ENCODE results near the gene ZBTB49. TPM values are rescaled to one million over a fixed set of nuclear protein-coding genes. Genes with fewer than 3 reads are reported as not detected.

The ZBTB49 gene
- total RNA-seq, 1 donor from 2014 or later = 8.4 TPM

GRCh38 chr4:4271912-4272311 lies 18.1 kb upstream of the ZBTB49 start:
- no peak for TF ChIP-seq CTCF (IDR thresholded peaks at IDR 0.05; ENCODE audit: unreplicated experiment)
- Mint-ChIP-seq H3K9me3 (no peaks in the 10 kb centered on the region), H3K36me3 (peaks cover 27% of the 10 kb centered on the region), H3K27me3 (ENCODE audit: low read depth) (no peaks in the 10 kb centered on the region), H3K4me3 (no peak overlapping the region), H3K4me1 (no peaks in the 10 kb centered on the region), H3K27ac (no peak overlapping the region)
- no peak for DNase-seq (ENCODE audit: low spot score in 2 of 2, unreplicated experiment in 2 of 2)

- H3K27me3 Mint-ChIP-seq (ENCODE audit: low read depth) = no peaks in the 10 kb centered on the region
- no peak for TF ChIP-seq CTCF (IDR thresholded peaks at IDR 0.05; ENCODE audit: unreplicated experiment)
- H3K4me1 Mint-ChIP-seq = no peaks in the 10 kb centered on the region
- DNase-seq (ENCODE audit: low spot score in 2 of 2, unreplicated experiment in 2 of 2) = no peak
- H3K27ac Mint-ChIP-seq = no peak overlapping the region
- H3K9me3 Mint-ChIP-seq = no peaks in the 10 kb centered on the region
- H3K4me3 Mint-ChIP-seq = no peak overlapping the region
- H3K36me3 Mint-ChIP-seq = peaks cover 27% of the 10 kb centered on the region
Measured at GRCh38 chr4:4274226-4274625, 15.8 kb upstream of the ZBTB49 start.

GRCh38 chr4:4277531-4277930 lies 12.5 kb upstream of the ZBTB49 start:
- H3K4me3 Mint-ChIP-seq = no peak overlapping the region
- H3K27ac Mint-ChIP-seq = no peak overlapping the region
- TF ChIP-seq CTCF (IDR thresholded peaks at IDR 0.05; ENCODE audit: unreplicated experiment) = no peak
- no peaks in the 10 kb centered on the region for H3K9me3 Mint-ChIP-seq
- H3K27me3 Mint-ChIP-seq (ENCODE audit: low read depth) = no peaks in the 10 kb centered on the region
- peaks cover 35% of the 10 kb centered on the region for H3K36me3 Mint-ChIP-seq
- no peak for DNase-seq (ENCODE audit: low spot score in 2 of 2, unreplicated experiment in 2 of 2)
- H3K4me1 Mint-ChIP-seq = no peaks in the 10 kb centered on the region

- no peaks in the 10 kb centered on the region for H3K9me3 Mint-ChIP-seq
- no peaks in the 10 kb centered on the region for H3K27me3 Mint-ChIP-seq (ENCODE audit: low read depth)
- DNase-seq (ENCODE audit: low spot score in 2 of 2, unreplicated experiment in 2 of 2) = no peak
- H3K27ac Mint-ChIP-seq = no peak overlapping the region
- no peak for TF ChIP-seq CTCF (IDR thresholded peaks at IDR 0.05; ENCODE audit: unreplicated experiment)
- H3K4me3 Mint-ChIP-seq = no peak overlapping the region
- H3K4me1 Mint-ChIP-seq = no peaks in the 10 kb centered on the region
- peaks cover 28% of the 10 kb centered on the region for H3K36me3 Mint-ChIP-seq
Measured at GRCh38 chr4:4281787-4282186, 8.3 kb upstream of the ZBTB49 start.

GRCh38 chr4:4284827-4285618 lies 5.0 kb upstream of the ZBTB49 start:
- no peak overlapping the region for H3K4me3 Mint-ChIP-seq
- no peaks in the 10 kb centered on the region for H3K9me3 Mint-ChIP-seq
- H3K36me3 Mint-ChIP-seq = peaks cover 22% of the 10 kb centered on the region
- TF ChIP-seq CTCF (IDR thresholded peaks at IDR 0.05; ENCODE audit: unreplicated experiment) = no peak
- peak in 1 of 2 experiments; percentile 21 for DNase-seq (ENCODE audit: low spot score in 2 of 2, unreplicated experiment in 2 of 2)
- peak overlapping the region; percentile 58 for H3K27ac Mint-ChIP-seq
- H3K4me1 Mint-ChIP-seq = peaks cover 11% of the 10 kb centered on the region
- H3K27me3 Mint-ChIP-seq (ENCODE audit: low read depth) = no peaks in the 10 kb centered on the region
